Activated T-helper 1 cell treated with anti-CD3 and anti-CD28 coated beads, Interleukin-12 subunit alpha, Interleukin-12 subunit beta, Interleukin-2, Interleukin-4 antibody, amounts not matched to agents 30 ng/mL and 10 ng/mL and 1 ng/mL, durations not matched to agents 14 hours and 24 hours and 36 hours (primary cell): ENCODE results near the gene ZNF638. TPM values are rescaled to one million over a fixed set of nuclear protein-coding genes. Genes with fewer than 3 reads are reported as not detected.
A peak's percentile ranks its signal among the peaks of the same experiment; 100 is the strongest.
"Not testable (repeated sequence)": the region's sequence is repeated elsewhere in the genome, so short reads cannot be mapped to it uniquely, and the experiment has no call there.

Experiments
- DNase-seq: peaks from one replicate; pipeline ENCODE4 v3.0.0; 2021; ENCODE audit warnings: low spot score
- H3K27ac Mint-ChIP-seq: one replicate; pipeline ENCODE4 v1.8.0; 2021; ENCODE audit warnings: mild to moderate bottlenecking, mixed read lengths
- H3K27me3 Mint-ChIP-seq: one replicate; pipeline ENCODE4 v1.8.0; 2022; ENCODE audit warnings: mild to moderate bottlenecking, moderate library complexity, mixed read lengths; ENCODE audit not compliant: insufficient read depth
- H3K36me3 Mint-ChIP-seq: one replicate; pipeline ENCODE4 v1.8.0; 2021; ENCODE audit warnings: low read depth, mixed read lengths
- H3K4me1 Mint-ChIP-seq: one replicate; pipeline ENCODE4 v1.8.0; 2021; ENCODE audit warnings: low read depth, mixed read lengths
- H3K4me3 Mint-ChIP-seq: one replicate; pipeline ENCODE4 v1.8.0; 2021; ENCODE audit warnings: mild to moderate bottlenecking, moderate library complexity, mixed read lengths
- H3K9me3 Mint-ChIP-seq: one replicate; pipeline ENCODE4 v1.8.0; 2021; ENCODE audit warnings: mixed read lengths
- intact Hi-C: fragments of 100-400 bp; cut with micrococcal nuclease; formaldehyde crosslinking; loops from one replicate; pipeline ENCODE4 v1.15.1; 2024
- total RNA-seq: library from RNA; stranded (reverse); gene quantifications from 2 replicates; pipeline ENCODE4 v1.2.3, GENCODE V29; 2022

ZNF638 gene
- total RNA-seq, 1 donor from 2014 or later, result 88.8 TPM

DNA sequence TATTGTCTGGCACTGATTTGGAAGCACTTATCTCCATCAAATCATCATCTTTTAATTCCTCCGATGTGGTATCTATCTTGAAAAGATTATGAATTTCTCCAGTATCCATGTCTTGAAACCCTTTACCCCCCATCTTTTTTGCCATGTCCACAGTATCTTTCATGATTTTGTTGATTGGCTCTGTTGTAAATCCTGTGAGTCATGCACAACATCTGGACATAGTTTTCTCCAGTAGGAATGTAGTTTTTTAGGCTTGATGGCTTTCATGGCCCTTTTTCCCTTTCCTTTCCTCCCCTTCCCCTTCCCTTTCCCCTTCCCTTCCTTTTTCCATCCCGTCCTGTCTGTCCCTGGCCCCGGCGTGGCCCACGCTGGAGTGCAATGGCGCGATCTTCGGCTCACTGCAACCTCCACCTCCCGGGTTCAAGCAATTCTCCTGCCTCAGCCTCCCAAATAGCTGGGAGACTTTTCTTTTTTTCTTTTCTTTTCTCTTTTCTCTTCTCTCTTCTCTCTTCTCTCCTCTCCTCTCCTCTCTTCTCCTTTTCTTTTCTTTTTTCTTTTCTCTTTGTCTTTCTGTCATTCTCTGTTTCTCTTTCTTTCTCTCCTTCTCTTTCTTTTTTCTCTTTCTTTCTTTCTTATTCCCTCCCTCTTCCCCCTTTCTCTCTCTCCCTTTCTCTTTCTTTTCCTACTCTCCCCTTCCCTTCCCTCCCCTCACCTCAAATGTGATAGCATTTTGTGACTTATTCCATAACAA lies 18.4 kb upstream of the ZNF638 start:
- Mint-ChIP-seq H3K4me3 (no peak overlapping the region), H3K36me3 (no peaks in the 10 kb centered on the region), H3K9me3 (peaks cover 8% of the 10 kb centered on the region), H3K27ac (no peak overlapping the region), H3K27me3 (peaks cover 11% of the 10 kb centered on the region), H3K4me1 (no peaks in the 10 kb centered on the region)
- intact Hi-C loops, result no loop called here
- DNase-seq, result no peak

DNA sequence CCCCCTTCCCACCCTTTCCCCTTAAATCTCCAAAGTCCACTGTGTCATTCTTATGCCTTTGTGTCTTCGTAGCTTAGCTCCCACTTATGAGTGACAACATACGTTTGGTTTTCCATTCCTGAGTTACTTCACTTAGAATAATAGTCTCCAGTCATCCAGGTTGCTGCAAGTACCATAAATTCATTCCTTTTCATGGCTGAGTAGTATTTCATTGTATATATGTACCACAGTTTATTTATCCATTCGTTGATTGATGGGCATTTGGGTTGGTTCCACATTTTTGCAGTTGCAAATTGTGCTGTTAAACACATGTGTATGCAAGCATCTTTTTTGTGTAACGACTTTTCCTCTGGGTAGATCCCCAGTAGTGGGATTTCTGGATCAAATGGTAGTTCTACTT lies 14.5 kb upstream of the ZNF638 start:
- Mint-ChIP-seq H3K9me3 (peaks cover 41% of the 10 kb centered on the region), H3K36me3 (no peaks in the 10 kb centered on the region), H3K4me1 (no peaks in the 10 kb centered on the region), H3K4me3 (no peak overlapping the region), H3K27me3 (peaks cover 14% of the 10 kb centered on the region), H3K27ac (no peak overlapping the region)
- intact Hi-C loops, result no loop called here
- DNase-seq, result no peak

DNA sequence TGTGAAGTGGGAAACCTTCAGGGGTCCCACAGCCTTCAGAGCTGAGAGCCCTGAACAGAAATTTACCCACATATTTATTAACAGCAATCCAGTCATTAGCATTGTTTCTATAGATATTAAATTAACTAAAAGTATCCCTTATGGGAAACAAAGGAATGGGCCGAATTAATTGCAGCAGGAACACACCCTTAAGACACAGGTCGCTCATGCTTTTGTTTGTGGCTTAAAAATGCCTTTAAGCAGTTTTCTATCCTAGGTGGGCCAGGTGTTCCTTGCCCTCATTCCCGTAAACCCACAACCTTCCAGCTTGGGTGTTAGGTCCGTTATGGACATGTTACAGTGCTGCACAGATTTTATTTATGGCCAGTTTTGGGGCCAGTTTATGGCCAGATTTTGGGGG lies 13.7 kb upstream of the ZNF638 start:
- DNase-seq, intact Hi-C loops, H3K4me1 Mint-ChIP-seq, H3K27ac Mint-ChIP-seq, H3K36me3 Mint-ChIP-seq, H3K4me3 Mint-ChIP-seq: not testable (repeated sequence)
- Mint-ChIP-seq H3K9me3 (peaks cover 48% of the 10 kb centered on the region), H3K27me3 (peaks cover 14% of the 10 kb centered on the region)

- no peak for DNase-seq
- Mint-ChIP-seq H3K4me1 (no peaks in the 10 kb centered on the region), H3K4me3 (no peak overlapping the region), H3K9me3 (peaks cover 38% of the 10 kb centered on the region), H3K36me3 (no peaks in the 10 kb centered on the region), H3K27ac (no peak overlapping the region), H3K27me3 (peaks cover 9% of the 10 kb centered on the region)
- intact Hi-C loops, result no loop called here
These were observed 8.2 kb upstream of the ZNF638 start for GRCh38 chr2:71323386-71323785.

GRCh38 chr2:71326968-71327367 lies 4.6 kb upstream of the ZNF638 start:
- Mint-ChIP-seq H3K9me3 (peaks cover 8% of the 10 kb centered on the region), H3K4me3 (no peak overlapping the region), H3K4me1 (no peaks in the 10 kb centered on the region), H3K27me3 (peaks cover 8% of the 10 kb centered on the region), H3K27ac (no peak overlapping the region), H3K36me3 (peaks cover 3% of the 10 kb centered on the region)
- no peak for DNase-seq
- intact Hi-C loops, result no loop called here

- DNase-seq, result no peak
- Mint-ChIP-seq H3K4me1 (peaks cover 7% of the 10 kb centered on the region), H3K36me3 (peaks cover 9% of the 10 kb centered on the region), H3K27me3 (peaks cover 8% of the 10 kb centered on the region), H3K27ac (no peak overlapping the region), H3K9me3 (no peaks in the 10 kb centered on the region), H3K4me3 (no peak overlapping the region)
- intact Hi-C loops, result no loop called here
These were observed 3.7 kb upstream of the ZNF638 start for GRCh38 chr2:71327916-71328315.

DNA sequence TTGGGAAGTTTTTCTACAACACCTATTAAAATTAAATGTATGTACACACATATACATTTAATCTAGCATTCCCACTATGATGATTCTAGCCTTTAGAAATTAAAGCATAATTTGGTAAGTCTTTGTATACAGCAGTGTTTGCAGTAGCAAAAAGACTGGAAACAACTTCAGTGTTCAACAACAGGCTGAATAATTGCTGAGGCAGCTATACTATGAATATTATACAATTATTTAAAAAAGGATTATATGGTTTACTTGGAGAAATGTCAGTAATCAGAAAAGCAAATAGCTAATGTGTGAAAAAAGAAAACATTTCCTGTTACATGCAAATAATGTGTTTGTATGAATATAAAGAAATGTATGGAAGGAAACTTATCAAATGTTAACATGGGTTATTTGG lies 1.4 kb upstream of the ZNF638 start:
- intact Hi-C loops, result loop anchor here (5.0 kb wide), 1 partner anchor 333 kb away; no protein-coding TSS in a partner anchor
- Mint-ChIP-seq H3K9me3 (no peaks in the 10 kb centered on the region), H3K27me3 (peaks cover 6% of the 10 kb centered on the region), H3K36me3 (peaks cover 22% of the 10 kb centered on the region), H3K27ac (no peak overlapping the region), H3K4me3 (peak overlapping the region; percentile 47), H3K4me1 (peaks cover 27% of the 10 kb centered on the region)
- DNase-seq, result no peak

- H3K9me3 Mint-ChIP-seq, result no peaks in the 10 kb centered on the region
- peak overlapping the region; percentile 99 for H3K4me3 Mint-ChIP-seq
- peaks cover 22% of the 10 kb centered on the region for H3K36me3 Mint-ChIP-seq
- intact Hi-C loops, result loop anchor here (1.0 to 5.0 kb wide), 5 partner anchors 31 to 333 kb away; partner anchors contain the start of genes NAGK and PAIP2B
- peaks cover 6% of the 10 kb centered on the region for H3K27me3 Mint-ChIP-seq
- H3K4me1 Mint-ChIP-seq, result peaks cover 27% of the 10 kb centered on the region
- H3K27ac Mint-ChIP-seq, result no peak overlapping the region
- DNase-seq, result no peak
These were observed 824 bp upstream of the ZNF638 start for GRCh38 chr2:71330585-71331330.

GRCh38 chr2:71331331-71331580 lies 326 bp upstream of the ZNF638 start:
- H3K9me3 Mint-ChIP-seq, DNase-seq, H3K27me3 Mint-ChIP-seq: not testable (repeated sequence)
- peaks cover 22% of the 10 kb centered on the region for H3K36me3 Mint-ChIP-seq
- peak overlapping the region; percentile 99 for H3K4me3 Mint-ChIP-seq
- peaks cover 27% of the 10 kb centered on the region for H3K4me1 Mint-ChIP-seq
- H3K27ac Mint-ChIP-seq, result peak overlapping the region; percentile 100
- intact Hi-C loops, result loop anchor here (1.0 to 5.0 kb wide), 5 partner anchors 32 to 334 kb away; partner anchors contain the start of genes NAGK and PAIP2B

GRCh38 chr2:71332435-71332796 lies 834 bp downstream of the ZNF638 start:
- H3K4me3 Mint-ChIP-seq, result peak overlapping the region; percentile 99
- DNase-seq, result no peak
- H3K27me3 Mint-ChIP-seq, result peaks cover 6% of the 10 kb centered on the region
- intact Hi-C loops, result loop anchor here (1.0 to 5.0 kb wide), 2 partner anchors 202 to 335 kb away; partner anchors contain the start of genes MCEE and MPHOSPH10
- no peaks in the 10 kb centered on the region for H3K9me3 Mint-ChIP-seq
- peaks cover 22% of the 10 kb centered on the region for H3K36me3 Mint-ChIP-seq
- peak overlapping the region; percentile 100 for H3K27ac Mint-ChIP-seq
- peaks cover 27% of the 10 kb centered on the region for H3K4me1 Mint-ChIP-seq

- Mint-ChIP-seq H3K36me3 (peaks cover 24% of the 10 kb centered on the region), H3K4me3 (peak overlapping the region; percentile 99), H3K27ac (peak overlapping the region; percentile 70), H3K27me3 (peaks cover 6% of the 10 kb centered on the region), H3K9me3 (no peaks in the 10 kb centered on the region), H3K4me1 (peaks cover 36% of the 10 kb centered on the region)
- DNase-seq, result no peak
- intact Hi-C loops, result loop anchor here (5.0 kb wide), 1 partner anchor 336 kb away; no protein-coding TSS in a partner anchor
These were observed 2.0 kb downstream of the ZNF638 start for GRCh38 chr2:71333619-71334018.

GRCh38 chr2:71336384-71336783 lies 4.8 kb downstream of the ZNF638 start:
- intact Hi-C loops, result no loop called here
- DNase-seq, result no peak
- Mint-ChIP-seq H3K4me3 (no peak overlapping the region), H3K4me1 (peaks cover 45% of the 10 kb centered on the region), H3K27ac (no peak overlapping the region), H3K36me3 (peaks cover 31% of the 10 kb centered on the region), H3K9me3 (no peaks in the 10 kb centered on the region), H3K27me3 (no peaks in the 10 kb centered on the region)

GRCh38 chr2:71336802-71337201 lies 5.2 kb downstream of the ZNF638 start:
- peaks cover 29% of the 10 kb centered on the region for H3K36me3 Mint-ChIP-seq
- H3K4me1 Mint-ChIP-seq, result peaks cover 45% of the 10 kb centered on the region
- no peaks in the 10 kb centered on the region for H3K9me3 Mint-ChIP-seq
- intact Hi-C loops, result no loop called here
- DNase-seq, result no peak
- H3K27me3 Mint-ChIP-seq, result no peaks in the 10 kb centered on the region
- no peak overlapping the region for H3K27ac Mint-ChIP-seq
- no peak overlapping the region for H3K4me3 Mint-ChIP-seq
